Measurements from ENCODE around the gene ADAMTS12. TPM values are rescaled to one million over a fixed set of nuclear protein-coding genes. Genes with fewer than 3 reads are reported as not detected.

ADAMTS12 gene
- total and polyA plus RNA-seq, 2 of the 8 experiments (the other 6 are each of a cell fraction or from before 2014, with no cell fraction given), result 6.4 to 12.8 TPM

- Histone ChIP-seq H2BK12ac (ENCODE audit: low read depth, low read length) (no peak overlapping the region), H4K8ac (ENCODE audit: extremely low read depth, insufficient read depth, low read length) (no peak overlapping the region), H3K36me3 (ENCODE audit: control insufficient read depth in 2 of 4, insufficient read depth in 4 of 4, low read length in 3 of 4) (no peaks in the 10 kb centered on the region), H3K9me3 (ENCODE audit: insufficient read depth in 2 of 2, low read depth in 1 of 2, low read length in 1 of 2) (no peaks in the 10 kb centered on the region), H3K79me1 (ENCODE audit: low read depth, low read length) (no peaks in the 10 kb centered on the region), H4K20me1 (replicated peaks in 1 of 2; ENCODE audit: control insufficient read depth in 1 of 2, insufficient read depth in 2 of 2, low read length in 2 of 2) (peaks cover 0 to 9% of the 10 kb centered on the region in 2 experiments), H3K27ac (ENCODE audit: low read depth, low read length) (no peak overlapping the region), H2AK5ac (ENCODE audit: low read depth, low read length) (no peak overlapping the region), H2AFZ (ENCODE audit: low read length) (no peak overlapping the region), H3K23ac (ENCODE audit: insufficient read length) (no peak overlapping the region), H2BK20ac (ENCODE audit: low read length) (no peak overlapping the region), H3K4me3 (ENCODE audit: extremely low read depth in 1 of 4, insufficient read depth in 2 of 4, low read depth in 3 of 4, low read length in 4 of 4) (no peak overlapping the region), H2BK120ac (replicated peaks; ENCODE audit: low read depth, low read length) (no peak overlapping the region), H3K4ac (replicated peaks; ENCODE audit: insufficient read length, low read depth, low read length) (no peak overlapping the region), H2BK5ac (ENCODE audit: low read depth, low read length) (no peak overlapping the region), H3K27me3 (replicated peaks in 1 of 4; ENCODE audit: control insufficient read depth in 3 of 4, extremely low read depth in 1 of 4, insufficient read depth in 3 of 4, low read length in 3 of 4) (no peaks in the 10 kb centered on the region), H3K9ac (replicated peaks in 1 of 4; ENCODE audit: extremely low read depth in 1 of 4, low read depth in 3 of 4, low read length in 3 of 4) (no peak overlapping the region), H3K79me2 (ENCODE audit: control insufficient read depth in 1 of 2, insufficient read depth in 2 of 2, low read length in 2 of 2) (no peaks in the 10 kb centered on the region), H2BK15ac (ENCODE audit: low read length) (no peak overlapping the region), H3K23me2 (ENCODE audit: low read depth, low read length) (peaks cover 15% of the 10 kb centered on the region; the same call in 1 of the 2 replicates), H3K4me2 (ENCODE audit: insufficient read depth in 1 of 2, low read depth in 2 of 2, low read length in 2 of 2) (no peak overlapping the region), H4K5ac (ENCODE audit: insufficient read length, low read depth, low read length) (no peak overlapping the region), H3K14ac (ENCODE audit: insufficient read length) (no peak overlapping the region), H4K91ac (replicated peaks; ENCODE audit: insufficient read length, low read length) (no peak overlapping the region), H3K4me1 (replicated peaks in 1 of 4; ENCODE audit: control insufficient read depth in 3 of 4, insufficient read depth in 4 of 4, low read length in 3 of 4) (no peaks in the 10 kb centered on the region; a peak in 1 of 7 replicates), H3K56ac (replicated peaks; ENCODE audit: insufficient read length, low read depth, low read length) (no peak overlapping the region), H3K18ac (ENCODE audit: extremely low read depth, low read length) (no peak overlapping the region)
- ChIA-PET POLR2A (ENCODE audit: partially characterized antibody) (no interaction called here), CTCF (ENCODE audit: partially characterized antibody) (interaction anchor here (2.4 kb wide), 1 partner anchor 13 kb away, joined by 5 read pairs; no protein-coding TSS in a partner anchor)
- no peak for DNase-seq (ENCODE audit: low read depth in 1 of 2, low spot score in 2 of 2)
- no peak for FAIRE-seq
- WGBS, 2 experiments (ENCODE audit: extremely low coverage in 1 of 2, insufficient coverage in 1 of 2, insufficient read length in 1 of 2, insufficient replicate concordance in 2 of 2, low coverage in 1 of 2, low lambda C conversion rate in 2 of 2, missing lambda C conversion rate in 1 of 2), result 84% methylated on average over 2 of the region's 2 CpGs; no CpG with 5 or more reads in 1 of the 2 experiments
- TF ChIP-seq SP2 (IDR thresholded peaks at IDR 0.05; ENCODE audit: low read length) (no peak), SIN3A (conservative IDR thresholded peaks at IDR 0.05 in 1 of 2, IDR thresholded peaks at IDR 0.05 in 1 of 2; ENCODE audit: low read depth in 1 of 2, low read length in 2 of 2) (no peak), RBBP5 (IDR thresholded peaks at IDR 0.05; ENCODE audit: borderline replicate concordance, low read depth, low read length) (no peak), SIX5 (IDR thresholded peaks at IDR 0.05; ENCODE audit: low read depth, low read length) (no peak), NANOG (IDR thresholded peaks at IDR 0.05; ENCODE audit: insufficient read depth, low read depth, low read length, poor library complexity, severe bottlenecking) (no peak), EGR1 (IDR thresholded peaks at IDR 0.05; ENCODE audit: borderline replicate concordance, low read depth, low read length) (no peak)
Observed at GRCh38 chr5:33629999-33630398, 261.8 kb downstream of the ADAMTS12 start.

All from H1 (cell line).